Inflammatory macrophage treated with lipopolysaccharide for 4 hours (primary cell): ENCODE data around the gene LMAN2L.

Experiments used
- DNase-seq: peaks from one replicate; pipeline ENCODE4 v3.0.0-alpha.2; 2020

The LMAN2L gene

DNA sequence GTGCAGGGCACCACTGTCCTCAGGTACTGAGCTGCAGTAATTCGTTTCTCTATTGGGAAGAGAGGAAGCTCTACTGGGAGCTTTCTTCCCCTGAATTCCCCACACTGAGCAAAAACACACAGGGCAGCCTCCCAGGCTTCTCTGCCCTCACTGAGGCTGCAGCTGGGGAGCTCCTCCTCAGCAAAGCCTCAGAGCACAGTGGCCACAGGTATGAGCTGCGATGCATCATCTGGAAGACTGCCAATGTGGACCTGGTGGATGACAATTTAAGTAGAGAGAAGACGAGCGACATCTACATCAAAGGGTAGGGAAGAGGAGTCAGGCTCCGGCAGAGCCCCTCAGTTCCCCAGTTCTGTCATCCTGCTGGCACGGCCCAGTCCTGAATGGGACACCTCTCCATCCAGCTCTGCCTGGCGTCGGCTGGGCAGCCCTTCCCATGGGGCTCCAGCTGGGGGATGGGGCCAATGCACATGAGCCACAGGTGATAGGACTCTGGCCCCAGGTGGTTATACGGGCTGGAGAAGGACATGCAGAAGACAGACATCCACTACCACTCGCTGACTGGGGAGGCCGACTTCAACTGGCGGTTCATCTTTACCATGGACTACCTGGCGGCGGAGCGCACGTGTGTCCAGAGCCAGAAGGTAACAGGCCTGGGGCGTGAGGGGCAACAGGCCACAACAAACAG, 37.6 kb downstream of the LMAN2L start:
- no peak for DNase-seq

DNA sequence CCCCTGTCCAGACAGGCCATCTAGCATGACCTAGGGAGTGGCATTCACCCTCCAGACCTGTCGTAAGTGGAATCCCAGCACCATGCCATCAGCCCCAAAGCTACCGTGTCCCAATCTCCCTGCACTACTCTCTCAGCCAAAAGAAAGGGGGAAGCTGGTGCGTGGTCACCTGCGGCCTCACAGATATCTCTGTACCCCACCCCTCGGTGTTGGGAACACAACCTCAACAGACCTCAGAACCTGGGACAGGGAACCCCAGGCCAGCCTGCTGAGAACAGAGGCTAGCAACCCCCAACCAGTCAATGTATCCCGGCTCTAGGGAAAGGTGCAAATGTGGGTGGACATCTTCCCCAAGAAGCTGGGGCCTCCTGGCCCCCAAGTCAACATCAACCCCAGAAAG, 38.2 kb downstream of the LMAN2L start:
- no peak for DNase-seq

DNA sequence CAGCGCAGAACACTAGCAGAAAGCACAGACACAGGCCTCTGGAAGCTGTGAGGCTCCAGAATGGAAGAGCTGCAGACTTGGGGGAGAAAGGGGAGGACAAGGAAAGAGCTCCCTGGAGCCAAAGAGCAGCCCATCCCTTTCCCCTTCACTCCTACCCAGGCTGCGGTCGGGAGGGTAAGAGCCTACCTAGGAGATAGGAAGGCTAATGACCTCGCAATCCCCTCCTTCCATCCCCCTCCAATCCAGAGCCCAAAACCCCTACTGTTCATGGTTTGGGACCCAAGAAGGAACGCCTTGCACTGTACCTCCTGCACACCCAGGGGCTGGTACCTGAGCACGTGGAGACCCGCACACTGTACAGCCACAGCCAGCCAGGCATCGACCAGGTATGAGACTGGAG, 39.8 kb downstream of the LMAN2L start:
- DNase-seq: no peak

DNA sequence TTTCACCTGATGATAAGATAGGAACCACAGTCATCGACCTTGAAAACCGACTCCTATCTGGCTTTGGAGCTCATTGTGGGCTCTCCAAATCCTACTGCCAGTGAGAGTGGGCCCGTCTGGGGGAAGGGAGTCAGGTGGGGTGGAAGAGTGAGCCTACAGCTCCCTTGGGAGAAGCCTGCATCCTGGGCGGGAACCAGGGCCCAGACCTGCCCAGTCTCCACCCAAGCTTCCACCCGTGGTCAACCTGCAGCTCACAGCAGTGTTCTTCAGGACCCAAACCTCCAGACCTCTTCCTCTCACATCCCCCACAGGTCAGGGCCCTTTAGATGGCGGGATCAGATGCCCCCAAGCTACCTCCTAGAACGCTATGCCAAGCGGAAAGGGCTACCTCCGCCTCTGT, 40.2 kb downstream of the LMAN2L start:
- DNase-seq: no peak

DNA sequence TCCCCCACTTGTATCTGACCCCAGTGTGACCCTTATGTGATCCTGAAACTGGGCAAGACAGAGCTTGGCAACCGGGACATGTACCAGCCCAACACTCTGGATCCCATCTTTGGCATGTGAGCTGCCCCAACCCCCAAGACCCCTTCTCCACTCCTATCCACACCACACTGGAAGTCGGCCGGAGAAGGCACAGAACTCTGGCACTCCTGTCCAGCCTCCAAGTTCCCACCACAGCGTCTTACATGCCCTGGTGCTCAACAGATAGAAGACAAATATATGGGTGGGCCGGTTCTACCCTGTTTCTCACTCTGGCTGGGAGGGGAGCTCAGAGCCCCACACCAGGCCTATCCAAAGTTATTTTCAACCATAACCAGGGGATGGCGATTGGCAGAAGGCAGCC, 40.8 kb downstream of the LMAN2L start:
- DNase-seq: no peak

DNA sequence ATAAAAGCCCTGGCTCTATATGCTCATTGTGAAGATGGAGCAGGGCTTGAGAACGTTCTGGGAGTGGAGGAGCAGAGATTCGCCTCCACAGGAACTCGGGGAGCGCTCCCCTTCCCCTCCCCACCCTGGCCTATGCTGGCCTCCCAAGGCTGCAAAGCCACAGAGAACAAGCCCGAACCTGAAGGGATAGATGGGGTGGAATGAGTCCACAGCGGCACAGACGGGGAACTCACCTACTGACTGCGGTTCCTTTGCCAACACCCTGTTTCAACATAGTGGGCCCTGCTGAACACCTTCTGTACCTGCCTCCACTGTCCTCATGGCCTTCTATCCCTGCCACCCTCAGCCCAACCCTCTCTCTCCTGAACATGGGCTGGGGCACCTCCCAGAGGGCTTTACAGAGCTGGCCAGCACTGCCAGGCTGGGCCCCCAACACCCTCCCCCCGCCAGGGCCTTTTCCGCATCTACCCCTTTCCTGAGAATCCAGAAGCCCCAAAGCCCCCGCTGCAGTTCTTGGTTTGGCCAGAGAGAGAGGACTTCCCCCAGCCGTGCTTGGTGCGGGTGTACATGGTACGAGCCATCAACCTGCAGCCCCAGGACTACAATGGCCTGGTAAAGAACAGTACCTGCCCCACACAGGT, 41.5 kb downstream of the LMAN2L start:
- no peak for DNase-seq

DNA sequence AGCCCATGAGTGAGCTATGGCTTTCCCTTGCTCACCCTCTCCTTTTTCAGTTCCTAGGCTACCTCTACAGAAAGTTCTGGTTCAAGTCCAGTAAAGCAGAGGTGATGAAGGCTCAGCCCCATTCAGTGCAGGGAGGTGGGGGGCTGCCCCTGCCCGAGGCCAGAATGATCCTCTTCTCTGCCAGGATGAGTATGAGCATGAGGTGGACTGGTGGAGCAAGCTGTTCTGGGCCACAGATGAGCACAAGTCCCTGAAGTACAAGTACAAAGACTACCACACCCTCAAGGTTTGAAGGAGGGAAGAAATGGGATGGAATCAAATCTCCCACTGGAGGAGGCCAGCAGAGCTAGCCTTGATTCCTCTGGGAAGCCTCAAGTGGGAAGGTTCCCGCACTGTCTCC, 42.4 kb downstream of the LMAN2L start:
- no peak for DNase-seq

DNA sequence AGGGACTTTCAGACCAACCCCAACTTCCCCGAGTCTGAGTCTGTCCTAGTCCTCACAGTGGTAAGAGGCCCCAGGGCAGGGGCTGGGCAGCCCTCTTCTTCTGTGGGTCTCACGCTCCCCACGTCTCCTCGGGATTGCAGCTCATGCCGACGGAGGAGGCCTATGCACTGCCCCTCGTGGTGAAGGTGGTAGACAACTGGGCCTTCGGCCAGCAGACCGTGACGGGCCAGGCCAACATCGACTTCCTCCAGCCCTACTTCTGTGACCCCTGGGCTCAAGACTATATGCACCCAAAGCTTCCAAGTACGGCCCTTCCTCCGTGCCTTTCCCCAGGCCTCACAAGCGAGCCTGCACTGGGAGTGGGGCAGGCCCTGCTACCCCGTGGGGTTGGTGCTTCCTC, 44.3 kb downstream of the LMAN2L start:
- DNase-seq: no peak

DNA sequence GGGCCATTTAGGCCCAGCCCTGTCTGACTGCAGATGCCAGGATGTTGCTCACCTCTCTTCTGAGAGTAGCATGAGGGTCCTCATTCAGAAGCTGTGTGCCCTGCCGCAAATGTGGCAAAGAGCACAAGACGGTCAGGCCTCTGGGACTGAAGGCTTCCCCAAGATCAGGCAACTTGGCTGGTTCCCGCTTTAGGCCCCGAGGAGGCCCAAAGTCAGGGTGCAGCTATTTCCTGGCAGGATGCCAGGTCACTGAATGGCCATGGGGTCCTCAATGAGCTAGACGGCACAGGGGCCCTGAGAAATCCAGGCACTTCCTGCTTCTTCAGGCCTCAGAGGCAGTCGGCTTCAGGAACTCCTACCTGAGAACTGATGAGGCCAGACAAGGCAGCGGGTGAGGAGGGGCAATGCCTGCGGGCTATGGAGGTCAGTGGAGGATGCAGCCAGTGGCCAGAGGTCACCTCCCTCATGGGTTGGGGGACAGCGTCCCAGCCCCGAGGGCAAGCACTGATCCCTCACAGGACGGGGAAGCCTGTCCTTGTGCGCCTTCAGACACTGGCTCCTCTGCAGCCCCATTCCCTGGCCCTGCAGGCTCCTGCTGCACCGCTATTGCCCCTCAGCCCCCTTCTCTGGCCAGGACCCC, 44.9 kb downstream of the LMAN2L start:
- no peak for DNase-seq

DNA sequence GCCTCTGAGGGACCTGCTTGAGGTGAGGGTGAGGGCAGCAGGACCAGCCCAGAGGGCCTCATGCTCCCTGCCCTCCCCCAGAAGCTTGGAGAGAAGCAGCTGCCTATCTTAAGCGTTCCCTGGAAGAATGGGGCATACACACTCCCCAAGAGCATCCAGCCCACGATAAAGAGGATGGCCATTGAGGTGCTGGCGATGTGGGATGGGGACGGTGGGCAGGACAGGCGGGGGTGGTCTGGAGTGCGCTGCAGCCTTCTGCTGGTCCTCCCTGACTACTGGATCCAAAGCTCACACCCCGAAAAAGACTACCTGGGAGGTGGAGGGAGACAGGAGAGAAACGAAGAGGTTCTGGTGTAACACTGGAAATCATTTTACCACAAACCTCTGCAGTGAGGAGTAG, 45.6 kb downstream of the LMAN2L start:
- no peak for DNase-seq

DNA sequence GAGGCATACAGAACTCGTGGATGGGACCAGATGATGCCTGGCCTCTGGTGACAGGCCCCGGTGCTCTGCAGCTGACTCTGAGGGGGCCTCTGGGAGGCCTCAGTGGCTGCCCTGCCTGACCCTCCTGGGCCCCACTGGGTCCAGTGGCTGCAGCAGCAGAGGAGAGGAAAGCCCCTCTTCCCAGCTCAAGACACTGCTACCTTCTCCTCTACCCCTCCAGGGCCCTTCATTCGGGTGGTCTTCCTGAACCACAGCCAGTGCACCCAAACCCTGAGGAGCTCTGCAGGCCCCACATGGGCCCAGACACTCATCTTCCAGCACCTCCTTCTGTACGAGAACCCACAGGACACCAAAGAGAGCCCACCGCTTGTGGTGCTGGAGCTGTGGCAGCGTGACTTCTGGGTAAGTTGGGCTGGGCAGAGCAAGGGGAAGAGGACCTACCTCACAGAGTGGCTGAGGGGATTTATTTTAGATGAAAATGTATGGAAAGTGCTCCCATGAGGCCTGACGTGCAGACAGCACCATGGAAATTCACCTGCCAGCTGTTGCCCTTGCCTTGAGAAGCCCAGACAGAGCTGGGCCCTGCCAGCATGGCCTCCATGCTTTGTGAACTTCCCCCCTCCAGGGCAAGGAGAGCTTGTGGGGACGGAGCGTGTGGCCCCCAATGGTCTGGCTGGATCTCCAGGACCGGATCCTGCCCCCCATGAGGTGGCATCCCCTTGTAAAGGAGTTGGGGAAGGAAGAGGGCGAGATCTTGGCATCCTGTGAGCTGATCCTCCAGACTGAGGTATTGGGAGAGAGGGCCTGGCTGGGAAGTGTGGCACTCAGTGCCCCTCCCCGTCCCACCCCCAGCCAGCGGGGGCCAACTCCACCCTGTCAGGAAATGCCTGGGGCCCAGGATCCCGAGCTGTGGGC, 46.3 kb downstream of the LMAN2L start:
- DNase-seq: no peak

DNA sequence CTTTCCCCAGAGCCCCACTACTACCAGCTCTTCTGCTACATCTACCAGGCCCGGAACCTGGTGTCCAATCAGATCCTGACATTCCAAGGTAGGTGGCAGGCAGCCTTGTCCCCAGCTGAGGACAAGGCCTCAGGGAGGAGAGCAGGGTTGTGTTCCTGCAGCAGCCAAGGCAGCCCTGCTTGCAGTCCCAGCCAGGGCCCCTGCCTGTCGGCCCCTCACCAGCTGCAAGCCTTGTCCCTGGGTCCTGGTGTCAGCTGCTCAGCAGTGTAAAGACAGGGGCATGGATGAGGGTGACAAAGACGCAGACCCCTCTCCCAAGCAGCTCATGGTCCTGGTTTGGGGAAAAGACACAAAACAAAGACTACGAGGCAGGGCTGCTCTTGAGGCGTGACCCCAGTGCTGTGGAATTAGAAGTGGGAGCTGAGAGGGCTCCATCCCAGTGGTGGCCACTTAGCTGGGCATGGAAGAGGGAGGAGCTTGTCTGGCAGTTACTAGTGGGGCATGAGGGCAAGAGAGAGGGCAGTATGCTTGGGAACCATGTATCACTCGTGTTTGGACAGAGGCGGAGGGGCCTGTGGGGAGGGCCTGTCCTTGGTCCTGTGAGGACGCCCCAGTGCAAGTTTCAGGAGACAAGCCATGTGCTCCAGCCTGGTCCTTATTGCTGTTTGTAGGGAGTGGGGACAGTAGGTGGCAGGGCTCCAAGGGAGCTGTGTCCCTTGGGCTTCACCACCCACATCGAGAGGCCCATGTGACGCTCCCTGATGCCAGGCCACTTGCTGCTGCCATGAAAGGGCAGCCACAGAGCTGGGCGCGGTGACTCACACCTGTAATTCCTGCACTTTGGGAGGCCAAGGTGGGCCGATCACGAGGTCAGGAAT, 47.5 kb downstream of the LMAN2L start:
- DNase-seq: no peak

DNA sequence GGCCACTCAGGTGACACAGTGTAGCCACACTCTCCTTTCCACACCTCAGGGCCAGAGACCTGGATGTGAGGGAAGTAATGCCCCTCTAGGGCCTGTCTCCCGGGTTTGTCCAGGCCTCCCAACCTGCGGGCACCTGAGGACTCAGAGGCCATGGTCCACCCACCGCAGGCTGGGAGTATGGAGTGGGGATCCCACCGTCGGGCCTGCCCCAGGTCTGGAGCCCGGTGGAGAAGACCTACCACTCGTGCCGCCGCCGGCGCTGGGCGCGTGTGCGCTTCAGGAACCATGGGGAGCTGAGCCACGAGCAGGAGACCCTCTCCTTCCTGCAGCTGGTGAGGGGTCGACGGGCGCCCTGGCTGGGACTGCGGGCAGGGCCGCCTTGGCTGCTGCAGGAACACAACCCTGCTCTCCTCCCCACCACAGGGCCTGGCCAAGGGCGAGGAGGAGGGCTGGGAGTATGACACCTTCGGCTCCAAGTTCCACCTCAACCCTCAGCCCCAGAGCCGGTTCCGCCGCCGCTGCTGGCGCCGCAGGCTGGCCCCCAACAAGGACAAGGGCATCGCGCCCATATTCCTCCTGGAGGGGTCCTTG, 48.7 kb downstream of the LMAN2L start:
- DNase-seq: no peak

DNA sequence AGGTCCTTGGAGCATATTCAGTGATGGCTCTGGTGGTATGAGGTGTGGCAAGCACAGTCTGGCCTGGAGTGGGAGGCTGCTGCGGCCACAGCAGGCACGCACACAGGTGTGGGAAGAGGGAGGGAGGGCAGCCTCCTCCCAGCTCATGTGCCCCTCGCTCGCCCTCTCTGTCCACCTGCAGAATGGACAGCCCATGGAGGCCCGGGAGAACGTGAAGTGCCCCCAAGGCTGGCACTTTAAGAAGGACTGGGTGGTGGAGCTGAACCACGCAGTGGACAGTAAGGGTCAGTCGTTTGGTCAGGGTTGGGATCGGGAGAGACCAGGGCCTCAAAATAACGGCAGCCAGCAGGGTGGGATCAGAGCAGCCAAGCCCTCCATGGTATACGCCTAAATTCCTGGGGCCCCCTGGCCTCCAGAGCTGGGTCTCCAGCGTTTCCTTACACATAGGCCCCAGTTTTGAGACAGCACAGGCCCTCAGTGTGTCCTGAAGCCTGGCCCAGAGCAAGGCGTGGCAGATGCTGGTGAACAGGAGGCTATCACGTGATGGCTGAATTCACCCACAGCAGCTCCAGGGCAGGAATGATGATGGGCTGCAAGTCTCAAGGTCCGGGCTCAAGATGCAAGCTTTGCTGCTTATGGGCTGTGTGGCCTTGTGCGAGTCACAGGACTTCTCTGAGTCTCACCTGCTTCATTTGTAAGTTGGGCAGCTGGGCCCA, 49.4 kb downstream of the LMAN2L start:
- DNase-seq: no peak

DNA sequence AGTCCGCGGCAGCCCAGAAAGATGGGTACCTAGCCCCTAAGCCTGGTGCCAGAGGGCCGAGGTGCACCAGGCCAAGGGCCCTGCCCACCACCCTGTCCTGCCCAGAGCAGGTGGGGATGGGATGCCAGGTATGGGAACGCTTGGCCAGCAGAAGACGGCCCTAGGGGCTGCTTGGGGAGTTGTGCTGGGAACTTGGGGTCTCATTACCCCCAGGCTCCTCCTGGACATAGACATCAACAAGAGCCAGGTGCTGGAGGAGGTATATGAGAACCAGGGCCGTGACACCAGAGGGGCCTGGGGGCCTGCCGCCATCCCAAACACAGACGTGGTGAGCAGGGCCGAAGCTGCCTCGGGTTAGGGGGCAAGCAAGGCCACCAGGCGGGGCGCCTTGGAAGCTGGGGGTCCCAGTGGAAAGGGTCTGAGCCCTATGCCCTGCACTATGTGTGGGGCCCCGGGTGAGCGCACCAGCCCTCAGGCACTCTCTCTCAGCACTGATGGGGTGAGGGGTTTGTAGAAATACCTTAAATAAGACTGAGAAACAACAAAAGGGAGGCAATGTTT, 50.4 kb downstream of the LMAN2L start:
- DNase-seq: no peak

DNA sequence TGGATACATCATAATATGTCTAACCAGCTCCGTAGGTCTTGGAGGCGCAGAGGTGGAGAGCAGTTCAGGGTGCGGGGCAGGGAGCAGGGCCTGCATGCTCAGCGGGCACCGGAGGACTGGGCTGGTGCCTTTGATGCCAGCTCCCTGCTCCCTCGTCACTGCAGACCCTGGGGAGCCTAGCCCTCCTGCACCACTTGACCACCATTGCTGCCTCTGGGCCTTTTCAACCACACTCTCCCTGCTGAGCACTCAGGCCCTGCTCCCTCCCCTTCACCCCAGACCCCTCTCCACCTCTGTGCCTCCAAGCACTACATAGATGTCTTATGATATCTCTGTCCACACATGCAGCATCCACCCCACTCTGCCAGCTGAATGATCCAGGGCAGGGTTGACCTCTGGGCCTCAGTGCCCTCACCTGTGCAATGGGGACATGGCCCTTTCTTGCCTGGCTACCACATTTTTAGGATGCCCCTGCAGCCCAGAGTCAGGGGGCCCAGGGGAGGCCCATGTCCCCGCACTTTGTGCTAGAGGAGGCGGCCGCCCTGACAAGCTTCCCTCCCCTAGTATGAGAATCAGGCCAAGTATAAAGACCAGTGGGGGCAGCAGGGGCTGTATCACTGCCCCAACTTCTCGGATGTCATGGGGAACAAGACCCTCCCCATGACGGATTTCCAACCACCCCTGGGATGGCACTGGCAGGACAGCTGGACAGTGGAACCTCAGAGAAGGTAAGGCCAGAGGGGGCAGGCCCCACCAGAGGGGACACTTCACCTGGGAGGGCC, 51.0 kb downstream of the LMAN2L start:
- no peak for DNase-seq

DNA sequence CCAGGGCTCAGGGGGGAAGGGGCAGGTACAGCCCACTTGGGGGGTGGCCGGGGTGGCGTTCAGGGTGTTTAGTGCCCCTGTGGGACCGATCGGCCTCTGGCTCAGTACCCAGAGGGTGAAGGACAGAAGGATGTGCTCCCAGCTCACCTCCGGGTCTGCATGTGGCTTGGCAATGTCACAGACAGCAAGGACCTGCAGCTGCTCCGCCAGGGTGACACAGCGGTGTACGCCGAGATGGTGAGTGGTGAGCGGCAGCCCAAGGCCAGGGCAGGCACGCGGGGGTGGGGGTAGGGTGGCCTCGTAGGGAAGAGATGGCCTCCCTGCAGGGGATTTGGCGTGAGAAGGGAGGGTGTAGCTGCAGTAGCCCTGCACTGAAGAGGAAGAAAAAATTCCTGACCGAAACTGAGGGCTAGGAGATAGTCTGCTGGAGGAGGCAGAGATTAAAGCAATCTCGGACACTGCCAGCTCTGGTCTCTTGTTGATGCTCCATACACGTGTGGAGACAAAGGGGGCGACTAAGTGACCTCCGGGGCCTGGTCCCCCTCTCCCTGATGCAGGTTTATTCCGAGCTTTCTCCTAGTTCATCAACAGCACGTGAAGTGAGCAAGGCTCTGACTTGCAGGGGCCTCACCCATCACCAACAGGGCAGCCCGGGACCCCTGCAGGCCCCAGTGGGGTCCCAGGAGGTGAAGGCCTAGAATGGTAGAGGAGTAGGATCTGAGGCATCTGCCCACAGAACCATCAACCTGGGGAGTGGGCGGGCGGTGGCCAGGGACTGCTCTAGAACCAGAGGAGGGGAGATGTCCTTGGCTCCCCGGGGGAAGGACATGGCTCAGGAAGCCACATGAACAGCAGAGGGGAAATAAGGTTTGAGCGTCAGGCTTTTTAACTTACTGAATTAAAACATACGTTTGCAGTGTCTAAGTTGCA, 51.9 kb downstream of the LMAN2L start:
- DNase-seq: no peak

DNA sequence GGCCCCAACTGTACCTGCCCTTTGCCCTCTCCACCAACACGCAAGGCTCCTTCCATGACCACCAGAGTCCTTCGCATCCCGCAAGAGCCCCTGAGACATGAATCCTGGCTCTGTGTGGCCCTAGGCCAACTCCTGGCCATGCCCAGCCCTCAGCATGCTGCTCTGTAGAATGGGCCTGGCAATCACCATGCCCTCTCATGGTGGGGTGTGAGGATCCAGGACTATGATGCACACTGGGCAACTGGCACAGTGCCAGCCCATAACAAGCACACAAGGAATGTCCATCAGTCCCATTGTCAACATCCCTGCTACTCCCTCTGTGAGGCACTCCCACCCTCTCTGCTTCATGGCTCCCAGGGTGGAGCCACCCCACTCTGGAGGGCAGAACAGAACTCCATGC, 52.6 kb downstream of the LMAN2L start:
- no peak for DNase-seq
